Fibroblast of lung (primary cell): ENCODE data around the gene FAP. TPM values are rescaled to one million over a fixed set of nuclear protein-coding genes. Genes with fewer than 3 reads are reported as not detected.

Experiments used
- polyA plus RNA-seq, 2 donors: library from polyadenylated mRNA; depleted of rRNA in 1 of 2; stranded (reverse) in 1 of 2; unstranded in 1 of 2; fragments of >200 nt; gene quantifications; 2 replicates each; pipeline ENCODE4 v1.2.1, GENCODE V29; 2011 to 2012; ENCODE audit warnings: missing spikeins in 1 of 2
- total RNA-seq: library from RNA; depleted of rRNA; stranded (reverse); fragments of >200 nt; gene quantifications from 2 replicates; pipeline ENCODE4 v1.2.1, GENCODE V29; 2014

Gene FAP
- total and polyA plus RNA-seq, 2 donors (not counting 1 experiment from before 2014, with no cell fraction given): 96.1 to 140 TPM

Other genes with a start within 250 kb of the FAP start
- gene DPP4, start 169.2 kb downstream of the FAP start, total RNA-seq: 148 and 297 TPM in 2 replicates
- gene DPP4, start 169.2 kb downstream of the FAP start, polyA plus RNA-seq: 35.6 and 58.1 TPM in 2 replicates
- gene GCG, start 91.2 kb downstream of the FAP start, total RNA-seq: not detected in 2 replicates
- not detected in 2 replicates for gene GCG, start 91.2 kb downstream of the FAP start, polyA plus RNA-seq
- 10.0 and 11.4 TPM in 2 replicates for gene IFIH1, start 75.2 kb upstream of the FAP start, total RNA-seq
- 2.9 and 4.2 TPM in 2 replicates for gene IFIH1, start 75.2 kb upstream of the FAP start, polyA plus RNA-seq
- 10.3 and 12.9 TPM in 2 replicates for gene GCA, start 100.7 kb upstream of the FAP start, total RNA-seq
- 5.2 and 7.6 TPM in 2 replicates for gene GCA, start 100.7 kb upstream of the FAP start, polyA plus RNA-seq